Stimulated activated naive CD8-positive, alpha-beta T cell treated with anti-CD3 and anti-CD28 coated beads, Interleukin-15, Interleukin-2, amounts not matched to agents 100 ng/mL and 50 ng/mL, for 24 hours (primary cell): Measurements from ENCODE around the gene FILIP1L.
A peak's percentile ranks its signal among the peaks of the same experiment; 100 is the strongest.

Experiments
- H3K27ac Mint-ChIP-seq: one replicate; pipeline ENCODE4 v1.8.0; 2021; ENCODE audit warnings: mild to moderate bottlenecking, mixed read lengths
- H3K27me3 Mint-ChIP-seq: one replicate; pipeline ENCODE4 v1.8.0; 2021; ENCODE audit warnings: mixed read lengths
- H3K36me3 Mint-ChIP-seq: one replicate; pipeline ENCODE4 v1.8.0; 2021; ENCODE audit warnings: low read depth, mixed read lengths
- H3K4me1 Mint-ChIP-seq: one replicate; pipeline ENCODE4 v1.8.0; 2021; ENCODE audit warnings: low read depth, mixed read lengths
- H3K4me3 Mint-ChIP-seq: one replicate; pipeline ENCODE4 v1.8.0; 2021; ENCODE audit warnings: mild to moderate bottlenecking, mixed read lengths
- H3K9me3 Mint-ChIP-seq: one replicate; pipeline ENCODE4 v1.8.0; 2021; ENCODE audit warnings: mixed read lengths

FILIP1L gene

GRCh38 chr3:99984668-99985067 is 129.6 kb downstream of the FILIP1L start:
- Mint-ChIP-seq H3K4me3 (no peak overlapping the region), H3K27ac (no peak overlapping the region), H3K4me1 (no peaks in the 10 kb centered on the region), H3K36me3 (peaks cover 17% of the 10 kb centered on the region), H3K9me3 (no peaks in the 10 kb centered on the region), H3K27me3 (no peaks in the 10 kb centered on the region)

GRCh38 chr3:99984139-99984538 is 130.2 kb downstream of the FILIP1L start:
- Mint-ChIP-seq H3K4me1 (no peaks in the 10 kb centered on the region), H3K27ac (no peak overlapping the region), H3K27me3 (no peaks in the 10 kb centered on the region), H3K9me3 (no peaks in the 10 kb centered on the region), H3K4me3 (no peak overlapping the region), H3K36me3 (peaks cover 17% of the 10 kb centered on the region)

GRCh38 chr3:99982650-99983049 is 131.7 kb downstream of the FILIP1L start:
- H3K9me3 Mint-ChIP-seq, result no peaks in the 10 kb centered on the region
- H3K4me3 Mint-ChIP-seq, result no peak overlapping the region
- H3K27ac Mint-ChIP-seq, result no peak overlapping the region
- H3K4me1 Mint-ChIP-seq, result no peaks in the 10 kb centered on the region
- H3K27me3 Mint-ChIP-seq, result no peaks in the 10 kb centered on the region
- peaks cover 17% of the 10 kb centered on the region for H3K36me3 Mint-ChIP-seq

GRCh38 chr3:99981138-99981537 is 133.2 kb downstream of the FILIP1L start:
- Mint-ChIP-seq H3K36me3 (peaks cover 26% of the 10 kb centered on the region), H3K27me3 (no peaks in the 10 kb centered on the region), H3K27ac (no peak overlapping the region), H3K4me3 (no peak overlapping the region), H3K9me3 (peaks cover 8% of the 10 kb centered on the region), H3K4me1 (no peaks in the 10 kb centered on the region)

- peaks cover 27% of the 10 kb centered on the region for H3K36me3 Mint-ChIP-seq
- peaks cover 8% of the 10 kb centered on the region for H3K9me3 Mint-ChIP-seq
- no peaks in the 10 kb centered on the region for H3K27me3 Mint-ChIP-seq
Observed at GRCh38 chr3:99980606-99981005, 133.7 kb downstream of the FILIP1L start.

GRCh38 chr3:99978221-99978620 is 136.1 kb downstream of the FILIP1L start:
- no peaks in the 10 kb centered on the region for H3K27me3 Mint-ChIP-seq
- H3K36me3 Mint-ChIP-seq, result peaks cover 30% of the 10 kb centered on the region
- H3K4me3 Mint-ChIP-seq, result no peak overlapping the region
- H3K9me3 Mint-ChIP-seq, result peaks cover 8% of the 10 kb centered on the region
- no peak overlapping the region for H3K27ac Mint-ChIP-seq
- no peaks in the 10 kb centered on the region for H3K4me1 Mint-ChIP-seq

More at GRCh38 chr3:99980606-99981005, 133.7 kb downstream of the FILIP1L start:
- Mint-ChIP-seq H3K4me1 (no peaks in the 10 kb centered on the region), H3K4me3 (no peak overlapping the region), H3K27ac (no peak overlapping the region)

GRCh38 chr3:99976584-99976983 is 137.7 kb downstream of the FILIP1L start:
- Mint-ChIP-seq H3K36me3 (peaks cover 36% of the 10 kb centered on the region), H3K27me3 (no peaks in the 10 kb centered on the region), H3K4me3 (no peak overlapping the region), H3K27ac (no peak overlapping the region), H3K4me1 (no peaks in the 10 kb centered on the region), H3K9me3 (peaks cover 8% of the 10 kb centered on the region)

GRCh38 chr3:99974989-99975388 is 139.3 kb downstream of the FILIP1L start:
- Mint-ChIP-seq H3K27ac (no peak overlapping the region), H3K4me1 (no peaks in the 10 kb centered on the region), H3K36me3 (peaks cover 28% of the 10 kb centered on the region), H3K27me3 (no peaks in the 10 kb centered on the region), H3K9me3 (peaks cover 8% of the 10 kb centered on the region), H3K4me3 (no peak overlapping the region)

- Mint-ChIP-seq H3K27ac (no peak overlapping the region), H3K27me3 (no peaks in the 10 kb centered on the region), H3K36me3 (peaks cover 43% of the 10 kb centered on the region), H3K4me1 (peaks cover 16% of the 10 kb centered on the region), H3K4me3 (no peak overlapping the region), H3K9me3 (peaks cover 8% of the 10 kb centered on the region)
Observed at GRCh38 chr3:99972380-99973104, 141.8 kb downstream of the FILIP1L start.

GRCh38 chr3:99971761-99972160 is 142.5 kb downstream of the FILIP1L start:
- peaks cover 41% of the 10 kb centered on the region for H3K36me3 Mint-ChIP-seq
- peaks cover 1% of the 10 kb centered on the region for H3K9me3 Mint-ChIP-seq
- H3K27me3 Mint-ChIP-seq, result no peaks in the 10 kb centered on the region
- H3K4me3 Mint-ChIP-seq, result no peak overlapping the region
- H3K4me1 Mint-ChIP-seq, result peaks cover 16% of the 10 kb centered on the region
- no peak overlapping the region for H3K27ac Mint-ChIP-seq

- H3K4me3 Mint-ChIP-seq, result no peak overlapping the region
- H3K27me3 Mint-ChIP-seq, result no peaks in the 10 kb centered on the region
- no peaks in the 10 kb centered on the region for H3K9me3 Mint-ChIP-seq
- no peak overlapping the region for H3K27ac Mint-ChIP-seq
- H3K36me3 Mint-ChIP-seq, result peaks cover 34% of the 10 kb centered on the region
- H3K4me1 Mint-ChIP-seq, result peaks cover 18% of the 10 kb centered on the region
Observed at GRCh38 chr3:99970198-99970597, 144.1 kb downstream of the FILIP1L start.

- Mint-ChIP-seq H3K4me1 (peaks cover 23% of the 10 kb centered on the region), H3K4me3 (no peak overlapping the region), H3K9me3 (no peaks in the 10 kb centered on the region), H3K27me3 (no peaks in the 10 kb centered on the region), H3K27ac (peak overlapping the region; percentile 28), H3K36me3 (peaks cover 31% of the 10 kb centered on the region)
Observed at GRCh38 chr3:99969136-99969535, 145.2 kb downstream of the FILIP1L start.

- Mint-ChIP-seq H3K36me3 (peaks cover 25% of the 10 kb centered on the region), H3K4me1 (peaks cover 23% of the 10 kb centered on the region), H3K4me3 (no peak overlapping the region), H3K27me3 (no peaks in the 10 kb centered on the region), H3K27ac (no peak overlapping the region), H3K9me3 (no peaks in the 10 kb centered on the region)
Observed at GRCh38 chr3:99967796-99968195, 146.5 kb downstream of the FILIP1L start.

GRCh38 chr3:99966662-99967416 is 147.5 kb downstream of the FILIP1L start:
- H3K27ac Mint-ChIP-seq, result no peak overlapping the region
- peaks cover 28% of the 10 kb centered on the region for H3K36me3 Mint-ChIP-seq
- no peaks in the 10 kb centered on the region for H3K27me3 Mint-ChIP-seq
- no peak overlapping the region for H3K4me3 Mint-ChIP-seq
- no peaks in the 10 kb centered on the region for H3K9me3 Mint-ChIP-seq
- peaks cover 23% of the 10 kb centered on the region for H3K4me1 Mint-ChIP-seq

- H3K4me1 Mint-ChIP-seq, result peaks cover 23% of the 10 kb centered on the region
- no peaks in the 10 kb centered on the region for H3K9me3 Mint-ChIP-seq
- peaks cover 29% of the 10 kb centered on the region for H3K36me3 Mint-ChIP-seq
- H3K27ac Mint-ChIP-seq, result no peak overlapping the region
- H3K27me3 Mint-ChIP-seq, result no peaks in the 10 kb centered on the region
- H3K4me3 Mint-ChIP-seq, result no peak overlapping the region
Observed at GRCh38 chr3:99965681-99966408, 148.5 kb downstream of the FILIP1L start.
